Astrocyte of the spinal cord (primary cell): ENCODE results near the gene DSCAM.

Source experiments
- DNase-seq: peaks from one replicate; pipeline ENCODE4 v3.0.0; 2011; ENCODE audit warnings: low read depth, low spot score
- H3K4me3 ChIP-seq: 2 replicates; pipeline ENCODE4 v1.5.1; 2011; ENCODE audit warnings: low read depth, mild to moderate bottlenecking, low read length, moderate library complexity
- in situ Hi-C: cut with HindIII; loops from 2 replicates; pipeline ENCODE4 v1.10.0; 2017; ENCODE audit warnings: low sequenced_read_pairs
- TF ChIP-seq, protein P1 (sequence below): IDR thresholded peaks from 2 replicates; pipeline ENCODE4 v1.5.1; 2012; ENCODE audit warnings: low read depth, mild to moderate bottlenecking, low read length, inconsistent platforms

DSCAM gene

DNA sequence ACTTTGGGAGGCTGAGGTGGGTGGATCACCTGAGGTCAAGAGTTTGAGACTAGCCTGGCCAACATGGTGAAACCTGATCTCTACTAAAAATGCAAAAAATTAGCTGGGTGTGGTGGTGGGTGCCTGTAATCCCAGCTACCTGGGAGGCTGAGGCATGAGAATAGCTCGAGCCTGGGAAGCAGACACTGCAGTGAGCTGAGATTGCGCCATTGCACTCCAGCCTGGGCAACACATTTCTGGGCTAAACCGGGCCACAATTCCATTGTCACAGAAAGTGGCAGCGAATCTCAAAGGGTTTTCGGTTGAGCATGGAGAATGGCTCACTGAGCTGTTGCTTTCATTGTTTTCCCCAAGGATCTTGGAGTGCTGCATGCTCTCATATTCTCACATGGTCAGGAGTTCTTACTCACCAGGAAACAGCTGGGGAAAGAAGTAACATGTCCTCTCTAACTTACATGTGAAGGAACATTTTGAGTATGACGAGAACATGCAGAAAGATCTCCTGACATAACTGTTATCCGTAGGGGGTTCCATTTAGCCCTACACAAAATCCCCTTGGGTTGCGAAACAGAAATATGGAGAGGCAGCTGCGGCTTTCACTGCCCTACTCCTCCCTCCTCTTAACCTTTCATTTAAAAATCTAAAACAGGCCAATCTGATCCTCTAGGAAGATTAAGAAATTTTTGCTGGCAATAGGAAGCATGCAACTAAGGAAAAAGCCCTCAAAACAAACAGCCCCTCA is 638.6 kb downstream of the DSCAM start:
- TF ChIP-seq, protein P1, sequence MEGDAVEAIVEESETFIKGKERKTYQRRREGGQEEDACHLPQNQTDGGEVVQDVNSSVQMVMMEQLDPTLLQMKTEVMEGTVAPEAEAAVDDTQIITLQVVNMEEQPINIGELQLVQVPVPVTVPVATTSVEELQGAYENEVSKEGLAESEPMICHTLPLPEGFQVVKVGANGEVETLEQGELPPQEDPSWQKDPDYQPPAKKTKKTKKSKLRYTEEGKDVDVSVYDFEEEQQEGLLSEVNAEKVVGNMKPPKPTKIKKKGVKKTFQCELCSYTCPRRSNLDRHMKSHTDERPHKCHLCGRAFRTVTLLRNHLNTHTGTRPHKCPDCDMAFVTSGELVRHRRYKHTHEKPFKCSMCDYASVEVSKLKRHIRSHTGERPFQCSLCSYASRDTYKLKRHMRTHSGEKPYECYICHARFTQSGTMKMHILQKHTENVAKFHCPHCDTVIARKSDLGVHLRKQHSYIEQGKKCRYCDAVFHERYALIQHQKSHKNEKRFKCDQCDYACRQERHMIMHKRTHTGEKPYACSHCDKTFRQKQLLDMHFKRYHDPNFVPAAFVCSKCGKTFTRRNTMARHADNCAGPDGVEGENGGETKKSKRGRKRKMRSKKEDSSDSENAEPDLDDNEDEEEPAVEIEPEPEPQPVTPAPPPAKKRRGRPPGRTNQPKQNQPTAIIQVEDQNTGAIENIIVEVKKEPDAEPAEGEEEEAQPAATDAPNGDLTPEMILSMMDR: no peak
- in situ Hi-C loops: no loop called here

DNA sequence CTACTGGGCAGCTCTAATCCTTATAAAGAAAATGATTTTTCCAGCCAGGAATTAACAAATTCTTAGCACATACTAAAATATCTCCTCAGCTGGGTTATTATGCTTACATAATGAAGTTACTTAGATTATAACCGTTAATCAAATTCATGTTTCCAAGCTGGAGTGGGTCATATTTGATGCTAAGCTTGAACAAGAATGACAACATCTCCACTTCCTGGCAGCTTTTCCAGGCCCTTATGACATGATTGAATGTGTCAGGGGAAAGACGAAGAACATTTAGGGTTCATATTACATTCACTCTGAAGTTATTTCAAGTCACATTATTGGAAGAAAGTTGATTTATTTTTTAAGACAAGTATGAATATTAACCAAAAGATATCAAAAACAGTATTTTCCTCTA is 646.0 kb downstream of the DSCAM start:
- DNase-seq: no peak
- in situ Hi-C loops: no loop called here
- TF ChIP-seq, protein P1: no peak
- H3K4me3 ChIP-seq: no peak overlapping the region

More for the DNA sequence above, 638.6 kb downstream of the DSCAM start:
- H3K4me3 ChIP-seq: no peak overlapping the region
- no peak for DNase-seq

DNA sequence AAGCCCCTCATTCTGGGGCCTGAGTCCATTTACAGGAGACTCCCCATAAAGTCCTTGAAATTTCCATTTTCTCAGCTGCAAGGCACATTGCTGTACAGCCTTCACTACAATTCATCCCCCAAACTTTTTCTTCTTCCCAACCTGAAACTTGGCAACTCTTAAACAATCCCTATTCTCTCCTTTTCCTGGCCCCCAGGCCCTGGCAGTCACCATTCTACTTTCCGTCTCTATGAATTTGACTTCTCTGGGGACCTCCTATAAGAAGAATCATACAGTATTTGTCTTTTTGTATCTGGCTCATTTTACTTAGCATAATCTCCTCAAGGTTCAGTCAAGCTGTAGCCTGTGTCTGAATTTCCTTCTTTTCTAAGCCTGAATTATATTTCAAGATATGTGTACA is 646.8 kb downstream of the DSCAM start:
- DNase-seq: no peak
- H3K4me3 ChIP-seq: no peak overlapping the region
- in situ Hi-C loops: no loop called here
- TF ChIP-seq, protein P1: no peak

DNA sequence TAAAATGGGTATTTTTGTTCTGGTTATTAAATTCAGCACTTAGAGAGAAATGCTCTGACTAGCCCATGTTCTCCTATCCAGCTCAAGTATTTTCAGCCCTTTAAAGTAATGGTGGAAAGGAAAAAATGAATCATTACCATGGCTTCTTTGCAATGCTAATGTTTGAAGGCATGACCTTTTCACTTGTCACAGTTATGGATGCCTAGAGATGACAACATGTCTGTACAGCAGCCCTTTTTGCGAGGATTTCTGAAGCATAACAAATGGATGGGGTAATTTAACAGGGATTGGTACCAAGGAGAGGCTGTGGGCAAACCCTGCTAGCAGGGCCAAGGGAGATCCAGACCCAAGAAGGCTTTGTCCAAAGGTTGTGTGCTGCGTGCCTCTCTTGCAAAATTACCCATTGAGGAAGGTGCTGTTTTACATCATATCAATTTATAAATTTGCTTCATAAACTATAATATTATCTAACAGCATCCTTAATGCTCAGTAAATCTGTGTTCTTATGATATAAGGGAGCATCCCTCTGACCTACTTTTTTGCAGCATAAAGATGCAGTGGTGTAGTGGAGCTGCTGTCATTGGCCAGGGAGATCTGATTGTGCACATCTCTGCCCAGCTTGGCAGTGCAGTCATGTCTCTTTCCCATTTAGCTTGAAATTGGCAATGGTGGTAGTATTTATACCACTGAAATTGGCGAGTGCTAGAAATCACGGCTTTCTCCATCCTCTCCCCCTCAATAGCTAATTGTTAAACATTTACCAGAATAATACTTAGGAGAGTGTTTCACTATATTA is 652.6 kb downstream of the DSCAM start:
- in situ Hi-C loops: no loop called here
- no peak for DNase-seq
- H3K4me3 ChIP-seq: no peak overlapping the region
- TF ChIP-seq, protein P1: no peak

DNA sequence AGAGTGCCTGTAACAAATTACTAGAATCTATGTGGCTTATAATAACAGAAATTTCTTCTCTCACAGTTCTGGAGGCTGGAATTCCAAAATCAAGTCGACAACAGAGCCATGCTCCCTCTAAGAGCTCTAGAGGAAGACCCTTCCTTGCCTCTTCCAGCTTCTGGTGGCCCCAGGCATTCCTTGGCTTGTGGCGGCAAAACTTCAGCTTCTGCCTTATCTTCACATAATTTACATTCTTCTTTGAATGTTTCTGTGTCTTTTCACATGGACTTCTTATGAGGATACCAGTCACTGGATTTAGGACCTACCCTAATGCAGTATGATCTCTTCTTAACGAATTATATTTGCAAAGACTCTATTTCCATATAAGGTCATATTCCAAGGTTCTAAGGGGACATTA is 655.3 kb downstream of the DSCAM start:
- H3K4me3 ChIP-seq: no peak overlapping the region
- in situ Hi-C loops: no loop called here
- TF ChIP-seq, protein P1: no peak
- no peak for DNase-seq

DNA sequence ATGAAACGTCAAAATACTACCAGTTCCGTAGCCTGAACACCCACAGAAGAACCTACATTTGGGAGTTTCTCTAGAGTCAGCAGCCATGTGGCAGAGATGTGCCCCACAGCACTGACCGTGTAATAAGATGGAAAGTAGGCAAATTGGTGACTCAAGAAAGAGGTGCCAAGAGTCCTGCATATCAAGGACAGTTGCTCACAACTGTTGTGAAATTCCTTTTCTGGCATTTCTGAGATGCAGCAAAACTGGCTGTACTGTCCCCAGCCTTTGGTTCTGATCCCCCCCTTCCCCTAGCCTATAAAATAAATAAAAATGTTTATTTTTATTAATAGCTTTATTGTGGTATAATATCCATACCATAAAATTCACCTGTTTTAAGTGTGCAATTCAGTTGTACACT is 655.8 kb downstream of the DSCAM start:
- in situ Hi-C loops: no loop called here
- TF ChIP-seq, protein P1: no peak
- no peak for DNase-seq
- no peak overlapping the region for H3K4me3 ChIP-seq
